Measurements from ENCODE around the gene HSD17B1. TPM values are rescaled to one million over a fixed set of nuclear protein-coding genes. Genes with fewer than 3 reads are reported as not detected.
A peak's percentile ranks its signal among the peaks of the same experiment; 100 is the strongest.

Gene HSD17B1
- total RNA-seq, 1 experiment from 2014 or later, result 1.0 TPM

GRCh38 chr17:42563543-42563942, 10.8 kb downstream of the HSD17B1 start:
- peak; percentile 67 for DNase-seq
- H3K27ac Mint-ChIP-seq (ENCODE audit: unreplicated experiment), result peak overlapping the region; percentile 93
- CTCF ChIA-PET, result interaction anchor here (0.9 to 1.4 kb wide), 4 partner anchors 15 to 260 kb away, joined by 3 to 9 read pairs (median 3); partner anchors contain the start of genes BECN1 and PSMC3IP
- TF ChIP-seq CTCF (IDR thresholded peaks at IDR 0.05; ENCODE audit: unreplicated experiment), result no peak
- peaks cover 75% of the 10 kb centered on the region for H3K36me3 Mint-ChIP-seq (ENCODE audit: insufficient read depth, unreplicated experiment)
- peaks cover 34% of the 10 kb centered on the region for H3K4me1 Mint-ChIP-seq (ENCODE audit: low read depth, unreplicated experiment)
- BruUV-seq (replicated peaks), result no TSS peak
- H3K4me3 Mint-ChIP-seq (ENCODE audit: low read depth, unreplicated experiment), result peak overlapping the region; percentile 100
- H3K9me3 Mint-ChIP-seq (ENCODE audit: low read depth, unreplicated experiment), result no peaks in the 10 kb centered on the region
- no peaks in the 10 kb centered on the region for H3K27me3 Mint-ChIP-seq (ENCODE audit: unreplicated experiment)
- intact Hi-C loops (cut with micrococcal nuclease; ENCODE audit: unreplicated experiment), result no loop called here

GRCh38 chr17:42563950-42564349, 11.2 kb downstream of the HSD17B1 start:
- Mint-ChIP-seq H3K9me3 (ENCODE audit: low read depth, unreplicated experiment) (no peaks in the 10 kb centered on the region), H3K4me1 (ENCODE audit: low read depth, unreplicated experiment) (peaks cover 34% of the 10 kb centered on the region), H3K36me3 (ENCODE audit: insufficient read depth, unreplicated experiment) (peaks cover 79% of the 10 kb centered on the region), H3K27ac (ENCODE audit: unreplicated experiment) (peak overlapping the region; percentile 93), H3K4me3 (ENCODE audit: low read depth, unreplicated experiment) (peak overlapping the region; percentile 100), H3K27me3 (ENCODE audit: unreplicated experiment) (no peaks in the 10 kb centered on the region)
- CTCF ChIA-PET, result interaction anchor here (1.1 to 1.4 kb wide), 3 partner anchors 14 to 260 kb away, joined by 3 to 9 read pairs (median 3); partner anchors contain the start of genes BECN1 and PSMC3IP
- DNase-seq, result no peak
- no TSS peak for BruUV-seq (replicated peaks)
- no peak for TF ChIP-seq CTCF (IDR thresholded peaks at IDR 0.05; ENCODE audit: unreplicated experiment)
- intact Hi-C loops (cut with micrococcal nuclease; ENCODE audit: unreplicated experiment), result no loop called here

- H3K4me1 Mint-ChIP-seq (ENCODE audit: low read depth, unreplicated experiment), result peaks cover 34% of the 10 kb centered on the region
- peaks cover 88% of the 10 kb centered on the region for H3K36me3 Mint-ChIP-seq (ENCODE audit: insufficient read depth, unreplicated experiment)
- no peak for TF ChIP-seq CTCF (IDR thresholded peaks at IDR 0.05; ENCODE audit: unreplicated experiment)
- no peaks in the 10 kb centered on the region for H3K9me3 Mint-ChIP-seq (ENCODE audit: low read depth, unreplicated experiment)
- no peak for DNase-seq
- H3K4me3 Mint-ChIP-seq (ENCODE audit: low read depth, unreplicated experiment), result no peak overlapping the region
- no peak overlapping the region for H3K27ac Mint-ChIP-seq (ENCODE audit: unreplicated experiment)
- no TSS peak for BruUV-seq (replicated peaks)
- CTCF ChIA-PET, result interaction anchor here (1.3 to 1.4 kb wide), 2 partner anchors 17 kb away, joined by 3 to 4 read pairs; no protein-coding TSS in a partner anchor
- H3K27me3 Mint-ChIP-seq (ENCODE audit: unreplicated experiment), result no peaks in the 10 kb centered on the region
- intact Hi-C loops (cut with micrococcal nuclease; ENCODE audit: unreplicated experiment), result no loop called here
Observed at GRCh38 chr17:42564815-42565522, 12.2 kb downstream of the HSD17B1 start.

DNA sequence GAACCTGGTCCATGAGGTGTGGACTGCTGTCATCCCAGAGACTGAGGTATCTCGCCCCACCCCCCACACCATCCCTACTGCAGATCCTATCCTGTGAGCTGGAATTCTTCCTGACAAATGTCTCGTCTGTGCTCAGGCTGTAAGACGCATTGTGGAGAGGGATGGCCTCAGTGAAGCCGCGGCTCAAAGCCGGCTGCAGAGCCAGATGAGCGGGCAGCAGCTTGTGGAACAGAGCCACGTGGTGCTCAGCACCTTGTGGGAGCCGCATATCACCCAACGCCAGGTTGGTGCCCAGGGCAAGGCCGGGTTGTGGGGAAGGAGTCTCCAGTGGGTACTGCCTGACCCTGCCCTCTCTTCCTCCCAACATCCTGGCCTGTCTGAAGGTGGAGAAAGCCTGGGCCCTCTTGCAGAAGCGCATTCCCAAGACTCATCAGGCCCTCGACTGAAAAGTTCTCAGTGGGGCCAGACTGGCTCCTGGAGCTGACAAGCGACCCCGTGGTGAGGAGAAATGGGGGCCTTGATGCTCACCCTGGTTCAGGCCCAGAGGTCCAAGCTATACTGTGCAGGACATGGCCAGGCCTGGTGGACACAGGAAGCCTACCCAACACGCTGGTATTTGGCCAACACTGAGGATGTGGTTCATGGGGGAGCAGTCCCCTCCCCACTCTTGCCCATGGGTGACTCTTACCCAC, 12.9 kb downstream of the HSD17B1 start:
- no TSS peak for BruUV-seq (replicated peaks)
- Mint-ChIP-seq H3K9me3 (ENCODE audit: low read depth, unreplicated experiment) (no peaks in the 10 kb centered on the region), H3K27ac (ENCODE audit: unreplicated experiment) (peak overlapping the region; percentile 47), H3K4me3 (ENCODE audit: low read depth, unreplicated experiment) (peak overlapping the region; percentile 85), H3K36me3 (ENCODE audit: insufficient read depth, unreplicated experiment) (peaks cover 90% of the 10 kb centered on the region), H3K27me3 (ENCODE audit: unreplicated experiment) (no peaks in the 10 kb centered on the region), H3K4me1 (ENCODE audit: low read depth, unreplicated experiment) (peaks cover 34% of the 10 kb centered on the region)
- CTCF ChIA-PET, result interaction anchor here (1.1 to 1.3 kb wide), 2 partner anchors 11 to 17 kb away, joined by 4 read pairs; partner anchors contain the start of gene PSMC3IP
- TF ChIP-seq CTCF (IDR thresholded peaks at IDR 0.05; ENCODE audit: unreplicated experiment), result no peak
- intact Hi-C loops (cut with micrococcal nuclease; ENCODE audit: unreplicated experiment), result no loop called here
- DNase-seq, result no peak
